Stimulated activated CD4-positive, alpha-beta T cell treated with anti-CD3 and anti-CD28 coated beads, Interleukin-1b, Interleukin-23, amount 100 ng/mL, for 24 hours (primary cell): ENCODE data around the gene ARHGAP29.

Experiments used
- DNase-seq, 4 experiments: peaks; one replicate each; pipeline ENCODE4 v3.0.0-alpha.2; 2020; ENCODE audit warnings: low read depth in 4 of 4, low spot score in 1 of 4

Gene ARHGAP29

DNA sequence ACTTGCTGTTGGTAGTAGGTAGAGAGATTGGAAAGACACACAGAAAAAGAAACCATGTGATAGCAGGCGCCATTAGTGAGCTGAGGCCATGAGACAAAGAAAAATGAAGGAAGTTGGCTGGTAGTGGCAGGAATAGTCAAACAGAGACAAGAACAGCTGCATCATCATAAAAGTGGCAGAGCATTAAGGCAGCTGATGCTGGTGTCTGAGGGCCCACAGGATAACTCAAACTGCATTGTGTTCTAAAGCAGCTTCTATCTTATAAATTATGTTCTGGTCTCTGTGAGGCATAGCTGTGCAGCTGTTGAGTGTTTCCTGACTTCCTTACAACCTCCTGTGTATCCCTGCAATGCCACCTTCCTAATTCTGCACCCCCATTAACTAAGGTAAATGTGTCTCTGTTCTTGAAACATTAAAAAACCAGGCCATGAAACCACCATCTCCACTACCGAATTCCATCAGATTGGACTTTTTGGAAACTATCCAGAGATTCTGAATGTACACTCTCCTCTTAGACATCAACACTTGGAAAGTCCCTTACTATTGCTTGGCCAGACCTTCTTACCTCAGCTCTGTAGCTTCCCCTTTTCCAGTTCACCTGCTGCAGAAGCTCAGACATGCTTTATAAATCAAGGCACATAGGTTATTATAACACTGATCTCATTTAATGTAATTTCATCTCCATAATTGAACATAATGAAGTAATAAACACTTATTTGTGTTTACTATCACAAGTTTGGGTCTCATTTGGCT, 23.4 kb upstream of the ARHGAP29 start:
- DNase-seq, result no peak

DNA sequence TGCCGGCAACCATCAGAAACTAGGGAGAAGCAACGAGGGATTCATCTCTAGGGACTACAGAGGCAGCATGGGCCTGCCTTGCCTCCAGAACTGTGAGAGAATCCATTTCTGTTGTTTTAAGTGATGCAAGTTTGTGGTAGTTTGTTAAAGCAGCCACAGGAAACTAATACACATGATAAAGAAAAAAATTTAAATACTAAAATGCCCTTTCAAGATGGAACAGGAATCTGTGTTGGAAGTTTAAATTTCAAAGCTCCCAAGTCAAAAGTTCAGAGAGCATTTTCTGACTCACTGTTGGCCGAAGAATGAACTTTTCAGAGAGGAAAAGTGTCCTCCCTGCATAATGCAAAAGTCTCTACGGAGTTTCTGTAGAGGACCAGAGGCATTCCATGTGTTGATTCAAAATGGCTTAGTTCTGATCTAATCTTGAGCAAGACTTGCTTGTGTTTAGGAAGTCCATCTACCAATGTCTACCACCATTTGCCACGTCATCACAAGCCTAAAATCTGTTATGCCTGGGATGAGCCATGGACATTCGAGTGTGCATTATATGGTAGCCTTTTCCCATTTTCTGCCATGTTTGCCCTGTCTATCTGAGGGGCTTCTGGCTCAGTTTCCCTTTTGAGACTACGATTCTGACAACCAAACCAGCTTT, 22.4 kb upstream of the ARHGAP29 start:
- DNase-seq, result no peak

DNA sequence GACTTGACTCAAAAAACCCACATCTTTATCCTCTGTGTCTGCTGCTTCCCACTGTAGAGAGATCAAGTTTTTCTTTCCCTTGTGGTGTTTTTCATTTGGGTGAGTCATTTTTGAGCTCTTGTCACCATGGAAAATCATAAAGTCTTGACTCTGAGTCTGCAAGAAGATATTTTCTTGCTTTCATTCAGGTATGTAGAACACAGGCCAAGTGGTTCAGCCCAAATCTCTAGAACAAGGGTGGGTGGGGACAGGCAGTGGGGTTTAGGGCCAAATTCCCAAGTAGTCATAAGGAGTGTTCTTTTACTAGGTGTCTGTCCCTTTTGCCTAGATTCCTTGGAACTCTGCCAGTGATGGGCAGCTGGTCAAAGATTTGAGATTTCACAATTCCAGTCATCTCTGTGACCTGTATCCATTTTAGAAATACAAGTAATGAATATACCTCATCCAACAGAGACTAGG, 21.5 kb upstream of the ARHGAP29 start:
- DNase-seq, result no peak

DNA sequence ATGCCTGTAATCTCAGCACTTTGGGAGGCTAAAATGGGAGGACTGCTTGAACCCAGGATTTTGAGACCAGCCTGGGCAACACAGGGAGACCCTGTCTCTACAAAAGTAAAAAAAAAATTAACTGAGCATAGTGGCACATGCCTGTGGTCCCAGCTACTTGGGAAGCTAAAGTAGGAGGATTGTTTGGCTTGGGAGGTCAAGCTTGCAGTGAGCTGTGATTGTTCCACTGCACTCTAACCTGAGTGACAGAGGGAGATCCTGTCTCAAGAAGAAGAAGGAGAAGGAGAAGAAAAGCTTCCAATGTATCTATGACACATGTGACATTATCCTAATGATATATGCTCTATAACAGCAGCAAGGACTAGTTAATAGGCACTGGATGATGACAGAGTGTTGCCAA, 20.1 kb upstream of the ARHGAP29 start:
- no peak for DNase-seq

DNA sequence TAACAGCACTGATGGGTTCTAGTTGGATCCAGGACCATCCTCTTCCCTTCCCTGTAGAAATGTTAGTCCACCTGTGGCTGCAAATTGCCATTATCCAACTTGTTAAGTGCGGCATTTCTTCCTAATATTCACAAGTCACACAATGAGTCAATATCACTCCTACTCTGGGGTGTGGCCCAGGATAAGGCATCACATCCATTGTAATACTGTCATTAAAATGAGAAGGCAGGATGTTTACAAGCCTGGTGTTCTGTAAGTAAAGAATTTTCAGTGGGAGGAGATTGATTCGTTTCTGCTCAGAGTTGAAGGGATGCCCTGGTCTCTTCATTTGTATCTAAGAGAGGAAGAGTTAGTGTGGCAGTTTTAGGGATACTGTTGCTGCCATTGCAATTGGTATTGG, 18.1 kb upstream of the ARHGAP29 start:
- no peak for DNase-seq

DNA sequence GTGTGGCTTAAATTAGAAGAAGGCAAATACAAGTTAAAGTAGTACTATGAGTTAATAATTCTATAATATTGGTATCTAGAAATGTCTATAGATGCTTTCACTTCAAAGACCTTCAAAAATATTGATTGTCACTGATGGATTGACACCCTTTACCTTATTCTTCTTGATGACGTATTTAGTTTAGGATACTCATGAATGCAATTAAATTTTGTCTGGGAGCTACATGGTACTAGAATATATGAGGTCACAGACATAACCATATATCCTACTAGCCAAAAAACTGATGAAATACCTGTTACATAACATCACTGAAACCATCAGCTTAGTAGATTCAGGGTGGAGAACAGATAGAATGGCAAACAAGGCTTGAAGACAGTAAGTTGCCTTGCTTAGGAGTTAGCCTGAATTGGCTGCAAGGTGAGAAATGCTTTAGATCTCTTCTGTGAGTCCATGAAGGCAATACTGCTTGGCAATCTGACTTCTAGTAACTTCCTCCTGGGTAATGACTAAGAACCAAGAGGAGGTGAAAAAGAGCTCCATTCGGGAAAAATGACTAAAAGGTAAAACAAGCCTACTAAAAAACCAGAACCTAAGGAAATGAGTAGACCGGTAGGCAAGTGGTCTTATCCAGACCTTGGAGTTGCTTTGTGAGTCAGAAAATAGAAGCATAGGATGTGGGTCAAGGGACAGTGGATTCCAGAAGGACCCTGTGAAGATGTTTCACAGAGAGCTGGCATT, 16.9 kb upstream of the ARHGAP29 start:
- DNase-seq, result no peak

DNA sequence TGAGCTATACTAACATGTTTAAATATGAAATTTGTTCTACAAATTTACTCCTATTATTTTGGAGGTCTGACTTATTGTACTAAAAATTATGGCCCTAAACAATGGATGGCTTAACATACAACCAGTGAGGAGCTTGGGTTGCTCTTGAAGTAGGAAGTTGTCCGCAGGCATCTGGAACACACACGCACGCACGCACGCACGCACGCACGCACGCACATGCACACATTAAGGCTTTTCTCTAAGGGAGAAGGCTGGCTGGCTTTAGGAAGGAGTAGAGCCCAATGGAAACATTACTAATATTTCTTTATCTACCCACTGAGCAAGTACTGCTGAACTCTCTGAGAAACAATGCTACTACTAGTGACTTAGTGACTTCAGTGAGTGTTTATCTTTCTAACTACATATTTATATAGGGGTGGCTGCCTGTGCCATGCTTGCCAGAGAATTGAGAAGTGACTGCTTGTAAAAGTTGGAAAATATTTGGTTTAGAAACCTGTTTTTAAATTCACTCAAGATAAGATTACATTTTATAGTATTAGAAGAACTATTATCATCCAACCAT, 16.2 kb upstream of the ARHGAP29 start:
- DNase-seq, result no peak

DNA sequence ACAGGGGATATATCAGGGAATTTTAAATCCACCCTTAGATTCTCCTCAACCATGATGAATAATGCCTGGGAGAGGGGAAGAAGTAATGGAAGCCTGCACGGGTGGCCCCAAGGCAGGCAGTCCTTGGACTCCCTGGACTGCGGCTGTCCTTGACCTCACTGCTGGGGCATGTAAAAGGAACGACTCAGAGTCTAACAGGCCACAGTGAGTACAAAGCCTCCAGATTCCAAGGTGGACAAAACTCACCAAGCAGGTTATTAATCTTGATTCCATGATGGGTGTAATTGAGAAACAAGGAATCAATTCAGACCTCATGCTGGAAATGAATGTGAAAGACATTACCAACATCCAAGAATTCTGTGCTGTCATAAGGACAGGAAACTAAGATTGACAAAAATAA, 13.0 kb upstream of the ARHGAP29 start:
- DNase-seq, result no peak

DNA sequence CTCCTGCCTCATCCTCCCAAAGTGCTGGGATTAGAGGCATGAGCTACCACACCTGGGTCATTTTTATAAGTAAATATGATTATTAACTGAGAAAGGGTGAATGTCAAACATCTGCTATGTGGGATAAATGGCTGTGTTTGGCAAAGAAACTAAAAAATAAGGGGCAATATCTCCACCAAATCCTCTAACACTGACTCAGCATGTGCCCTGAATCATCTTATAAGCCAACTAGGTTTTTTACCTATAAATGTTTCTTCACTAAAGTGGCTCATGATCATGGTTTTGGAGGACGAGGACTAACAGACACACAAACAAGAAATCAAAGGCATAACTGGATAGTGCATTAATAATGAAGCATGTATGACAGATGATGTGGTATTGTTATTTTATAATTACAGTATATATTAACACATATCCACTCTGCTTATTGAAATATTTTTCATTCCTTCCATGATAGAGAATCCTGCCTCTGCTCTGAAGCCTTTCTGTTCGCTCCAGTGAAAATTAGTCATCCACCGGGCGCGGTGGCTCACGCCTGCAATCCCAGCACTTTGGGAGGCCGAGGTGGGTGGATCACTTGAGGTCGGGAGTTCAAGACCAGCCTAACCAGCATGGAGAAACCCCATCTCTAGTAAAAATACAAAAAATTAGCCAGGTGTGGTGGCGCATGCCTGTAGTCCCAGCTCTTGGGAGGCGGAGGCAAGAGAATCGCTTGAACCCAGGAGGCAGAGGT, 11.7 kb upstream of the ARHGAP29 start:
- DNase-seq, result no peak

DNA sequence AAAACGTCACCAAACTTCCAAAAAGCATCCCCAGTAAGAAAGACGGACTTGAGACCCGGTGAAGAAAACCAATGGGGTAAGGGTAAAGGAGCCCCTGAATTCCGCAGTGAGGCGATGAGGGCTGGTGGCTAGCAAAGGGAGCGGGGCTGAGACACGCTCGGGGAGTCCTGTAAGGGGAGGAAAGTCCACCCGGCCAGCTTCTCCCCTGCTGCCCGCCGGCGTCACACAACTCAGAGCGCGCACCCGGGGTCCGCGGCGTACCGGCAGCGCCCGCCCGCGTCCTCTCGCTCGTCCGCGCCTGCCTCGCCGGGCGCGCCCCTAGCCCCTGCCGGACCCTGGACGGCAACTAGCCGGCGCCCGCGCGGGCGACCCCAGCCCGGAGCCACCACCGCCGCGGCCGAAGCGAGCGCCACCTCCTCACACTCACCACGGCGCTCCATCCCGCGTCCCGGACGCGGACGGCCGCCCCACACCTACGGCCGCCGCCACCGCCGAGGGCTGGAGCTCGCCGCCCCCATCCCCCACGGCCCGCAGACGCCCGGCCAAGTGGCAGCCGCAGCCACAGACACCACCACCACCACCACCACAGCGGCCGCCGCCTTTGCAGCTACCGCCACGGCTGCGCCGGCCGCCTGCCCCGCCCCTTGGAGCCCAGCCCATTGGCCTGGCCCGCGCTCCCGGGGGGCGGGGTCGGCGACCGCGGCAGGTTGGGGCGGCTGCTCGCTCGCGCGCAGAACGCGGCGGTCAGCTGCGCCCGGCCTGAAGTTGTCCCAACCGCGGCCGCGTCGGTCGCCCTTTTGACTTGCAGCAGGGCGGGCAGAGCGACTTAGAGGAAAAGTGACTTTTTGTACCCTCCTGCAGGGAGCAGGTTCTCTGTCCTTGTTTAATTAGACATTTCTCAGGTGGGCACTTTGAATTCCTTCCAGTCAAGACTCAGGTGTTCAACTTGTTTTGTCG, 10.0 kb upstream of the ARHGAP29 start:
- DNase-seq, result peak in 1 of 4 experiments; percentile 44

DNA sequence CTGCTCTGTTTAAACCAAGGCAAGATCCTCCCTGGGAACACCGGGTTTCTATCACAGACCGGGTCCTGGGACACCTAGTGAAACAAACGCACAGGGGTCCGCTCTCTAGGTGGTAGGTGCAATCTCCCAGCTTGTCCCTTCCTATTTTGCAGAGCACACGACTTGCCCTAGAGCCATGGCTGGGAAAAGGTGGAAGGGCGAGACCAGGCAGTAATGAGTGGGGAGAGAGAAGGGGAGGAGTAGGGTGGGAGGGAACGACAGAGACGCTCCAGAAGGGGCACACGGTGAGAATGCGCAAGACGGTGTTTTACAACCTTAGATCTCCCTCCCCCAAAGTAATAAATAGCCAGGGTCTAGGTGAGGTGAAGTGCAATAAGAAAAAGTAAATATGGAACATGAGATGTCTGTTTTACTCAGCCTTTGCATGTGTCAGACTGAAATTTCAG, 9.3 kb upstream of the ARHGAP29 start:
- DNase-seq, result no peak

DNA sequence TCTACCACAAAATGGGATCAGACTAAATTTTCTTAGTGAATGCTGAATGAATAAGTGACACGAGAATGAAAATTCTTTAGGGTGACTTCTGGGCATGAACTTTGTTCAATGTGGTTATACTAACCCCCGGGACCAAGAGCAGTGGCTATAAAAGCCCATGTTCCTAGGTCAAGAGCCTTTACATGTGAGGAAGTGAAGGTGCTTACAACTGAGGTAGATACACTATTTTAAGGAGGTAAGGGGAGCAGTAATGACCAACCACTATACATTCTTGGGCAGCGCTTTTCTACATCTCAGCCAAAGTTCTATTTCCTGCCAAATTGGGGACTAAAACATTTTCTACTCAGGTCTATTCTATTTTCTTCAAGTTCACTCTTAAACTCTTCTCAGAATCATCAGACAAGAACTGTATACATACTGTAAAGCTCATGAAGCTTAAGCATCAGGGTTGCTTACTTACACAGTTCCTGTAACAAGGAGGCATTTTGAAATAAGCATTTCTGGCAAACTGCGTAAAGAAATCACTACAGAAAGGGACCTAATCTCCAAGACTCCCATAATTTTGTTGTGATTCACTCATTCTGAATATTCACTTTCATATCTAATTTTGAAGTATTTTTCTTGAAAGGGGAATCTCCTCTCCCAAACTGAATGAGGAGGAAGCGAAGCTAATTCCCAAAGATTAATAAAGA, 8.5 kb upstream of the ARHGAP29 start:
- DNase-seq, result no peak

DNA sequence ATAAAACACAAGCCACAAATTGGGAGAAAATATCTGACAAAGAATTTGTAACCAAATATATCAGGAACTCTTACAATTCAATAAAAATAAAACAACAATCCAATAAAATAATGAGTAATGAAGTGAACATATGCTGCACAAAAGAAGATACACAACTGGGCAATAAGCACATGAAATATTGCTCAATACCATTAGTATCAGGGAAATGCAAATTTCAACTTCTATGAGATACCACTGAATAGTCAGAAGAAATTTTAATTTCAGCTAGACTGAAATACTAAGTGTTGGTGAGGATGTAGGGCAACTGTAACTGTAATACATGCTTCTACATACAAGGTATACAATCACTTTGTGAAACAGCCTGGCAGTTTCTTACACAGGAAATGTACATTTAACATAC, 7.4 kb upstream of the ARHGAP29 start:
- DNase-seq, result no peak

DNA sequence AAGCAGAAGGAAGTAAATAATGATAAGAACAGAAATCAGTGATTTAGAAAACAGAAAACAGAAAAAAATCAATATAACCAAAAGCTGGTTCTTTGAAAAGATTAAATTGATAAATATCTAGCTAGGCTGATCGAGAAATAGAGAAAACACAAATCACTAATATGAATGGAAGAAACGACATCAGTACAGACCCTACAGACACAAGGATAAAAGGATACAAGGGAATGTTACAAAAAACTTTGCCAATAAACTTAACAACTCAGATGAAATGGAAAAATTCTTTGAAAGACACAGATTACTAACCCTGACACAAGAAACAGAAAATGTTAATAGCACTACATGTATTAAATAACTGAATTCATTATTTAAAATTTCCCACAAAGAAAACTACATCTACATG, 6.3 kb upstream of the ARHGAP29 start:
- DNase-seq, result no peak

DNA sequence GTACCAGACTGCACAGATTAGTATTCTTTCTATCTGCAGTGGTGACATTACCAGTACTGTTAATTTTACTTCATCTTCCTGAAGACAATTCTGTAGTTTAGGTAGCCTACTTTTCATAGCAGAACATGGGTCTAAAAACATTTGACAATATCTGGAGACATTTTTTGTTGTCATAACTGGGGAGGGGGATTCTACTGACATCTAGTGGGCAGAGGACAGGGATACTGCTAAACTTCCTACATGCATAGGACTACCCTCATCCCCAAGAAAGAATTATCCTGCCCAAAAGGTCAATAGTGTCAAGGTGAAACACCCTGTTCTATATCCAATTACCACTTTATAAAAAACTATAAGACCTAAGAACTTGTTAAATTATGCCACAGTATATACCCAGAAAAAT, 3.4 kb upstream of the ARHGAP29 start:
- no peak for DNase-seq

DNA sequence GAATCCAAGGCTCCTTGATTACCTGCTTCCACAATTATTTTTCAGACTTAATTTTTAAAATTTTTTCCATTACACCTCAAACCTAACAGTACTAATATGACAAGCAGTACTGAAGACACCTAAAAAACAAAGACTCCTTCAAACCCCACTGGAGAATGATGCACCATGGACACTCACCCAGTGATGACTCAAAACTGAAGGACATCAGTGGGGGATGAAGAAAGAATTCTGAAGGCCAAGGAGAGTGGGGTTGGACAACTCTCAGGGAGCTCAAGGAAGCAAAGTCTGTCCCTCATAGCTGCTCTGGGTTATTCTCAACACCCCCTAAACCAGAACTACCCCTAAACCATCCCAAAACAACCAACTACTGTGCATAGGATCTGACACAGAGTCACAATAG, 2.4 kb upstream of the ARHGAP29 start:
- DNase-seq, result no peak

DNA sequence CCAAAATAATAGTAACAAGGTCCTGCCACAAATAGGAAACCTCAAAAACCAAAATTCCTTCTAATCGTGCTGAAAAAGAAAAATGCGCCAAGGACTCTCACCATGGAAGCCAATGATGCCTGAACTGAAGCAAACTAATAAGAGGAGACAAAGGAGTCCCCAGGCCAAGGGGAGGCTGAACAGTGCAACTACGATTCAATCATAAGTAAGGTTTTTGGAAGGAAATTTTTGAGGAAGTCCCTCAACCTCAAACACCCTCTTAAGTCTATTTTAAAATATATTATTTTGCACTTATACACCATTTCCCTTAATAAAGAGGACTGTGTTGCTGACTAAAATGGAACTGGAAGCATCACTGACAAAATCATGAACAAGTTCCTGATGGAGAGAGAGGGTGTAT, 1.7 kb upstream of the ARHGAP29 start:
- DNase-seq, result no peak

DNA sequence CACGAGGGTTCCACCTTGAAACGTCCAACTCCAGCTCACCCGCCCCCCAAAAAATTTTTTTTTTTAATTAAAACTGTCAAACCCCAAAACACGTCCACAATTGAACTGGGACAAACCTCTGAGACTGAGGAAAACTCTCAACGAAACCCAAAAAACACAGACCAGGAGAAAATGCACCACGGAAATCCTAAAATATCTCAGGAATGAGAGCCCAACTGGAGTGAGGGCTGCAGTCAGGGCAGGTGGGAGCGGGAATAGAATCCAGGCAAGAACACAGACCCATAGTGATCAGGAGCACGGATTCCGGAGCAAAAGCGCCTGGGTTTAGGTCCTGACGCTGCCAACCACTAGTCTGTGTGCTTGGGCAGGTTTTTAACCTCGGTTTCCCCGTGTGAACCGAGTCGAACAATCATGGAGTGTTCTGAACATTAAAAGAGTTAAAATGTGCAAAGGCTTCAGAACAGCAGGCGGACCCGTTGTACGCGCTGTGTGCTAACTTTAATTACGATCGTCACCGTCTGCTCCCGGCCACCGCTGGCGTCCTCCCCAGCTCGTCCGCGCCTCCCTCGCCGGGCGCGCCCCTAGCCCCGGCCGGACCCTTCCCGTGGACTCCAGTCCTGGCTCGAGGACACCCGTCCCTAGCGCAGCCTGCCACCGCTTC, 624 bp downstream of the ARHGAP29 start:
- DNase-seq, result no peak

DNA sequence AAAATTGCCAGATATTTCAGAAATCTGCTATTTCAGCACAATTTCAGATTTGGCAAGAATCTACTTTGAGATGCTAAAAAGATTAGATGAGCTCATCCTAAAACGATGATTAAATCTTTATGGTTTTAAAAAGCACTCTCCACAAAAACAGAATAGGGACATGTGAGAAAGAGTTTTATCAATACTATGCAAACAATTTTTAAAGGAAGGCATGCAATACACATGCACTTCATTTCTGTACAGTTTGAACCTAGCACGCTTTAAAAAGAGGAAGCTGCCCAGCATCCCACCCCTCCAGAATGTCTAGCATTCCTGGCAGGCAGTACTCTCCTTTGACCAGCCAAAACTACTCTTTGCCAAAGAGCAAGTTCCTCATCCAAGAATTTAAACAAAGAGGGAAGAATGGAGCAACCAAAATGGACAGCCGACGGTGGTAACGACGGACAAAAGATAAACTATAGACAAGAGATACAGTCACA, 1.3 kb downstream of the ARHGAP29 start:
- no peak for DNase-seq
